Measurements from ENCODE around the gene CSHL1.
"Not testable (repeated sequence)": the region's sequence is repeated elsewhere in the genome, so short reads cannot be mapped to it uniquely, and the experiment has no call there.

CSHL1 gene

DNA sequence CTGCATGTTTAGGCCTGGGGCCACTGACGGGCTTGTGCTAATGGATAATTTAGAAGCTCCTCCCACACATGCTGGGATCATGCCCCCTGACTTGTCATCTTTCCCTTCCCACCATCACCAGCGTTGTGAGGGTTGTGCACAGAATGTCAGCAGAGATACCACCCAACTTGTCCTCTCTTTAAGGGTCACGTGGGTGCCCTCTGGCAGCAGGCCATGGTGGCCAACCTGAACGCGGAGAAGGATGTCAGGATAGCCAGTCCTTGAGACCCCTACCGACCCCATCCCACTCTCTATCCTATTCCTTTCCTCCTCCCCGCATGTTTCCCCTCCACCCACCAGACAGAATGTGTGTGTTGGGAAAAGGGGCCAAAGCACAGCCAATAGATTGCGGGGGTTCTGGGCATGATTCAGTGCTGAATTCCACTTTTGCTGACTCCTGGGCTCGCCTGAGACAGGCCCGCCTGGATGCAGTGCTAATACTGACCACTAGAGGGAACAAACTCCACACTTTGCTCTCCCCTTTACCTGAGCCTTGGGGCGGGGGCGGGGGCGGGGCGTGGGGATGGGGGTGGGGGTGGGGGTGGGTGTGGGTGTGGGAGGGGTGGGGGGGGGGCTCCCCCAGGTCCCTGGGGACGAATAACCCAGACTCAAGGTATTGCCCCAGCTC lies 29.0 kb downstream of the CSHL1 start, which contains the start of gene GH2:
Gene GH2 (minus strand): TSS at position 10 of the 667 bp plus-strand sequence. CDS start 143 bp downstream, outside the sequence.
- DNase-seq = peak; percentile 71

GRCh38 chr17:63881337-63881736 lies 29.7 kb downstream of the CSHL1 start:
- not testable (repeated sequence) for DNase-seq

DNA sequence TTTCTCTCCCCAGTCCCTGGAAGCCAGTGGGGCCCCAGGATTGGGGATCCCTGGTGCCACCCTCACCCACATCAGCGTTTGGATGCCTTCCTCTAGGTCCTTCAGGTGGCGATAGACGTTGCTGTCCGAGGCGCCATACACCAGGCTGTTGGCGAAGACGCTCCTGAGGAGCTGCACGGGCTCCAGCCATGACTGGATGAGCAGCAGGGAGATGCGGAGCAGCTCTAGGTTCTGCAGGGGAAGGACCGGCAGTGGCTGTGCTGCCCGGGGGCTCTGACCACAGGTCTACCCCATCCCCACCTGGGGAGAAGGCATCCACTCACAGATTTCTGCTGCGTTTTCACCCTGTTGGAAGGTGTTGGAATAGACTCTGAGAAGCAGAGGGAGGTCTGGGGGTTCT lies 30.4 kb downstream of the CSHL1 start:
- DNase-seq = no peak

GRCh38 chr17:63878413-63878812 lies 32.6 kb downstream of the CSHL1 start:
- not testable (repeated sequence) for DNase-seq

DNA sequence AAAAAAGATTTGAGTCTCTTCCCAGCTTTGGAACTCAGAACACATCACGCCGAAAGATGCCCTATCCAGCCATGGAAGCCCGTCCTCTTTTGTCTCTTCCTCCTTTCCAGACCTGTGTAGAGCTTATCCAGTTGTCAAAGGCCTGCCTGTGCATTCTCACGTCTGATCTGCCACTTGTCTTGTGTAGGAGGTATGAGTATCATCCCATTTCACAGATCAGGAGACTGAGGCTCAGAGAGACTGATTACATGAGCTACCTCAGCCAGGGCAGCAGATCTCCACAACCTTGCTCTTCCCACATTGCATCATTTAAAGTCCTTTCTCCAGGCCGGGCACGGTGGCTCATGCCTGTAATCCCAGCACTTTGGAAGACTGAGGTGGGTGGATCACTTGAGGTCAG lies 36.4 kb downstream of the CSHL1 start:
- not testable (repeated sequence) for DNase-seq

DNA sequence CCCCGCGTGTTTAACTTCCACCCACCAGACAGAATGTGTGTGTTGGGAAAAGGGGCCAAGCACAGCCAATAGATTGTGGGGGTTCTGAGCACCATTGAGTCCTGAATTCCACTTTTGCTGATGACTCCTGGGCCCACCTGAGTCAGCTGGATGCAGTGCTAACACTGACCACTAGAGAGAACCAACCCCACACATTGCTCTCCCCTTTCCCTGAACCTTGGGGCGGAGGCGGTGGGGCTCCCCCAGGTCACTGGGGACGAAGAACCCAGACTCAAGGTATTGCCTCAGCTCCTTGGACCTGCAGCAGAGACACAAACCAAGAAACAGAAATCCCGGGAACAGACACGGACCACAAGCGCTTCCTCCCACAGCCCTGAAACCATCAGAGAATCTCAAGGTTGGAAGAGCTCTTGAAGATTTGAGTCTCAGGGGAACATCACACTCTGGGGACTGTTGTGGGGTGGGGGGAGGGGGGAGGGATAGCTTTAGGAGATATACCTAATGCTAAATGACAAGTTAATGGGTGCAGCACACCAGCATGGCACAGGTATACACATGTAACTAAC lies 36.9 kb downstream of the CSHL1 start:
- not testable (repeated sequence) for DNase-seq

DNA sequence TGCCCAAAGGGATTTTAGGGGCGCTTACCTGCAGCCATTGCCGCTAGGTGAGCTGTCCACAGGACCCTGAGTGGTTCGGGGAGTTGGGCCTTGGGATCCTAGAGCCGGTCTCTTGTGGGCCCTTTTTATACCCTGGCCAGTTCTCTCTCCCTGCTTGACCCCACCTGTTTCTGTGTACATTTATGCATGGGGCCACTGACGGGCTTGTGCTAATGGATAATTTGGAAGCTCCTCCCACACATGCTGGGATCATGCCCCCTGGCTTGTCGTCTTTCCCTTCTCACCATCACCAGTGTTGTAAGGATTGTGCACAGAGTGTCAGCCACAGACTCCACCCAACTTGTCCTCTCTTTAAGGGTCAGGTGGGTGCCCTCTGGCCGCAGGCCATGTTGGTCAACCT lies 37.5 kb downstream of the CSHL1 start, which contains the start of gene CSH2:
Gene CSH2 (minus strand): TSS at position 101 of the 400 bp plus-strand sequence. CDS start 63 bp downstream, at position 38.
- not testable (repeated sequence) for DNase-seq

GRCh38 chr17:63871646-63872365 lies 39.3 kb downstream of the CSHL1 start:
- DNase-seq = not testable (repeated sequence)

GRCh38 chr17:63870292-63870665 lies 40.8 kb downstream of the CSHL1 start:
- not testable (repeated sequence) for DNase-seq

GRCh38 chr17:63869491-63870291 lies 41.4 kb downstream of the CSHL1 start:
- DNase-seq = not testable (repeated sequence)

DNA sequence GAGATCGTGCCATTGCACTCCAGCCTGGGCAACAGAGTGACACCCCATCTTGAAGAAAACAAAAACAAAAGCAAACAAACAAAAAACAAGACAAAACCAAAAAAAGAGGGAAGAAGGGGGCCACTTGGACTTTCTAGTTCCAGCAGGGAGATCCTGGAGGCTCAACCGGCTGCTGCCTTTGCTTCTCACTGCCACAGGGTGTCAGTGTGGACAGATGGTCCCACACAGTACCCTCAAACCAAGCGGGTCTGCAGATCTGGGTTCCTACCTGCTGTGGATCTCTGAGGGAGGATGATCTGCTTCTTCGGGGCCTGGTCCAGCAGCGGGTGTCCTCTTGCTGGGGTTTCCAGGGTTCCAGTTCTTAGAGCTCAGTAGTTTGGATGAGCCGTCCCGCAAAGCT lies 44.4 kb downstream of the CSHL1 start:
- not testable (repeated sequence) for DNase-seq

All from hematopoietic multipotent progenitor cell treated with erythropoietin and hydrocortisone succinate and interleukin-3 and kit ligand, for 6 days (in vitro differentiated cells).